Suppressor macrophage treated with lipopolysaccharide for 1 hour (primary cell): ENCODE results near the gene ZNF586.
"Not testable (repeated sequence)": the region's sequence is repeated elsewhere in the genome, so short reads cannot be mapped to it uniquely, and the experiment has no call there.

Experiments used
- DNase-seq, 3 donors: peaks; one replicate each; pipeline ENCODE4 v3.0.0-alpha.2; 2020 to 2022

Gene ZNF586

DNA sequence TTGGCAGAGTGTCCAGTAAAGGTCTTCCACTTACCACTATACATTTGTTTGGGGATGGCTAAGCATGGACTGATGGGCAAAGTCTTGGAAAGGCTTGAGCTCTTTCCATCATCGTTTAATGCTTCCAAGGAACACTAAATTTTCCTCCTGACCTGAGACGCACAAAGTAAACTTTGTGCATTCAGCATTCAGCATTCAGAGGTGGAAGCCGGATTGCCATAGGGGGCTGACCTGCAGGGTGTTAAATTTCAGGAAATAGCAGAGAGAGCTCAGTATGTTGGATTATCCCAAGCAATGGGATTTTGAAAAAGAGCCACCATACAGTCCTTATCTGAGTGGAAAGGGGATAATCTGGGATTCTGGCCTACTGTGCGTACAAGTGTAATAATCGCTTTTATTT is 31.2 kb downstream of the ZNF586 start:
- no peak for DNase-seq

DNA sequence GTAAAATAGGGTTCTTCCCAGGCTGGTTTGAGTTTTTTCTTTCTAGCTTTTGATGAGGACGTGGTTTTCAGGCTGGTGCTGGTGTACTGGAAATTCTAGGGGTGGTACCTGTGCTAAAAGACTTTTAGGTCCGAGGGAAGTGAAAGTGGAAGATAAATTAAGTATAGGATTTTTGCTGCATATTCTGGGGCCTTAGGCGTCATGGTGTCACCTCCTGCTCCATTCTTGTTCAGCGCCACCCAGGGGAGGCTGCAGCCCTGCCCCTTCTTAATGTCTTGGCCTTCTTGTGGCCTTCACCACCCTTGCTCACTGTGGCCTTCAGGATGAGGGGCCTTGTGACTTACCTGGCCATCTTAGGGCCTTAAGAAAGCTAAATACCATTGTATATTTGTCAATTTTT is 32.8 kb downstream of the ZNF586 start:
- DNase-seq: no peak

DNA sequence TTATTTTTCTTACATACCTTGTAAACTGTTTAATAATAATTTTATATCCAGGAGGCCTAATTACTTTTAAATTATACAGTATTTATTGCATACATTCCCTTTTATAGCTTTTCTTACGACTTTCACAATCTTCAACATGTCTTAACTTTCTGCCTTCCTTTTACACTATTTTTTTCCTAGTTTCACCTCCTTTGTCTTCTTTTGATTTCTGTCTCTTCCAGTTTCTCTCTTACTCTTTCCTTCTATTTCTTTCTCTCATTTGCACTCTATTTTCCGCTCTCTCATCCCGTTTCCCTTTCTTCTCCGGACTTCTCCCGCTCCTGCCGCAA is 33.8 kb downstream of the ZNF586 start:
- no peak for DNase-seq

DNA sequence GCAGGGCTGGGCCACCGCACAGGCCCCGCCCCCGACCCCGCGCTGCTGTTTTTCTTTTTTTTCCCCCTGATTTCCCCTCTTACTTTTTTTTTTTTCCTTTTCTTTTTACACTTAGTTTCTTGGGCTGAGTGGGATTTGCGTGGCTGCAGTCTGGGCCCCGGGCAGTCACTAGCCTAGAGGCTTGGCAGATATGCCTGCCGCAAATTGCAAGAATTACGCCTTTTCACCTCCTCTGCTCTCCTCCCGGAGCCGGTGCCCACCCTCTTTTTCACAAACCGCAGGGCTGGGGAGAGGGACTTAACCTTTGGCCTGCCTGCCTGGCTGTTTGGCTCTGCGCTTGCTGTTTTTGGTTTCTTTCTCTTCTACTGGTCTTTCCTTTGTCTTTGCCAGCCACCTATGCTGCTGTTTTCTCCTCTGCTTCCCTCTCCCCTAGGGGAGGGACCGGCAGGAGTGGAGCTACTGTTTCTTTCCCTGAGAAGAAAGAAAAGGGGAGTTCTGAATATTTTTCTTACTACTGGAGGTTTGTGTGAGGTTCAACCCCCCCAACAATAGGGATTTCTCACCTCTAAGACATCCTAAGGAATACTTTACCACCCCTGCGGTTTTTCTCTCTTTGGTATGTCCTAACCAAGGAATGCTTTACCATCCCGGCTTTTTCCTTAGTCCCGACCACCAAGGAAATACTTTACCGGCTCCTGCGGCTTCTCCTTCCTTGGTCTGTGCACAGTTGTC is 34.3 kb downstream of the ZNF586 start:
- peak; percentile 23 to 46 (median 35) for DNase-seq

DNA sequence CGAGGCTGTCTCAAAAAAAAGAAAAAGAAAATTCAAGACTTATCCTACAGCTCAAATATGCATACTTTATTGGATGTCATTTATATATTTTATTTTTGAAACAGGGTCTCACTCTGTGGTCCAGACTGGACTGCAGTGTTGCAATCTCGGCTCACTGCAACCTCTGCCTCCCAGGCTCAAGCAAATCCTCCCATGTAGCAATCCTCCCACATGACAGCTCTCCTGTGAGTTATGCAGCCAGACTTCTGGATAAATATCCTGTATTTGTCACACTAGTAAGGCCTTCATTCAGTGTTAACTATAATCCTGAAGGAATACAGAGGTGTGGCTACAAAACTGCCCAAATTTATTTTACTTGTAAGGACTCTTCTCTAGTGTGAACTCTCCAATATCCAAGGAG is 38.1 kb downstream of the ZNF586 start:
- DNase-seq: no peak

DNA sequence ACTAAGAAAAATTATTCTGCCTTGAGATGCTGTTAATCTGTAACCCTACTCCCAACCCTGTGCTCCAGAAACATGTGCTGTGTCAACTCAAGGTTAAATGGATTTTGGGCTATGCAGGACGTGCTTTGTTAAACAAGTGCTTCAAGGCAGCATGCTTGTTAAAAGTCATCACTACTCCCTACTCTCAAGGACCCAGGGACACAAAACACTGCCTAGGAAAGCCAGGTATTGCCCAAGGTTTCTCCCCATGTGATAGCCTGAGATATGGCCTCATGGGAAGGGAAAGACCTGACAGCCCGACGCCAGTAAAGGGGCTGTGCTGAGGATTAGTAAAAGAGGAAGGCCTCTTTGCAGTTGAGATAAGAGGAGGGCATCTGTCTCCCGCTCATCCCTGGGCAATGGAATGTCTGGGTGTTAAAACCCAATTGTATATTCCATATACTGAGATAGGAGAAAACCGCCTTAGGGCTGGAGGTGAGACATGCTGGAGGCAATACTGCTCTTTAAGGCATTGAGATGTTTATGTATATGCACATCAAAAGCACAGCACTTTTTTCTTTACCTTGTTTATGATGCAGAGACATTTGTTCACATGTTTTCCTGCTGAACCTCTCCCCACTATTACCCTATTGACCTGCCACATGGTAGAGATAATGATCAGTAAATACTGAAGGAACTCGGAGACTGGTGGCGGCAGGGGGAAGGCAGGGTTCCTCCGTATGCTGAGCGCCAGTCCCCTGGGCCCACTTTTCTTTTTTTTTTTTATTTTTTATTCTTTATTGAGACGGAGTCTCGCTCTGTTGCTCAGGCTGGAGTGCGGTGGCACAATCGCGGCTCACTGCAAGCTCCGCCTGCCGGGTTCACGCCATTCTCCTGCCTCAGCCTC is 41.2 kb downstream of the ZNF586 start:
- DNase-seq: not testable (repeated sequence)

DNA sequence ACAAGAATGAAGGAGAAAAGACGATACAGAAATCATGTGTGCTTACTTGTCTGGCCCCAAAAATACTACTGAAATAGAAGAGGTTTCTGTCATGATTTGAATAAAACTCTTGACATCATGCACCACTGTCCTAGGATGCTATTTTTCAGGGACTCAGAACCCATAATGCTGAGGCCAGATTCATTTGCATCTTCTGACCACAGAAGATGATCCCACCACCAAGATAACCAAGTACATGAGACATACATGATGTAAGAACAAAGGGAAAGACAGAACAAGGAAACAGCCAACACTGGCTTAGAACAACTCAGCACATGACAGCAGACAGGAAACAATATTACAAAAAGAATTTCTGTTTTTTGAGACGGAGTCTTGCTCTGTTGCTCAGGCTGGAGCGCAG is 42.8 kb downstream of the ZNF586 start:
- peak; percentile 30 to 64 (median 58) for DNase-seq

DNA sequence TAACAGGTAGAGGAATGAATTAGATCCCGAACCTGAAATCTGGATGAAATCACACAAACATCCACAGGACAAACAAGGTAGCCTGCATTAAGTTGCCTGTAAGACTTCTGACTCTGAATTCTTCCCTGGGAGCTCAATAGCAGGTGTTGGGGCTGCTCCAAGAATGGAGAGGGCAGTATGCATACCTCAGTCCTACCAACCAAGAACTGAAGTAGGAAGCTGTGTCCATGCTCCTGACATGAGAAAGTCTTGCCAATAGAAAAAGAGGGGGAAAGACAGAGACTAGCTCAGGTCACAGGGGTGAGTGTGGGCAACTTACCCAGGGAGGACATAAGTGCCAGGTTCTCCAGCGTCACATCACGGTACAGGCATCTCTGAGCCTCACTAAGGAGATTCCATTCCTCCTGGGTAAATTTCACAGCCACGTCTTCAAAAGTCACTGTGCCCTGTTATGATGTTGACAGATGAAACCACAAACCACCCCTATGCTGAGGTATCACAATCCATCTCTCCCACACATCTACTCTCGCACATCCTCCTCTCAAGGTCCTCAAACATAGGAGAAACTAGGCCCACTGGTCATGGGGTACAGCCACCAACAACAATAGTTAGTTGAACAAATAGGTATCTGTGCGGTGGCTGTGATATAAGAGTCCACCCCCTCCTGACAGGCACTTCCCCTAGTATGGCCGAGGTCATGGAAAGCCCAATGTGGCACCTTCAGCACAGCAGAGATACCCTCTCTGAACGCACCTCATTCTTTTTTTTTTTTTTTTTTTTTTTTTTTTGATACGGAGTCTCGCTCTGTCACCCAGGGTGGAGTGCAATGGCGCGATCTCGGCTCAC is 43.7 kb downstream of the ZNF586 start:
- DNase-seq: not testable (repeated sequence)

DNA sequence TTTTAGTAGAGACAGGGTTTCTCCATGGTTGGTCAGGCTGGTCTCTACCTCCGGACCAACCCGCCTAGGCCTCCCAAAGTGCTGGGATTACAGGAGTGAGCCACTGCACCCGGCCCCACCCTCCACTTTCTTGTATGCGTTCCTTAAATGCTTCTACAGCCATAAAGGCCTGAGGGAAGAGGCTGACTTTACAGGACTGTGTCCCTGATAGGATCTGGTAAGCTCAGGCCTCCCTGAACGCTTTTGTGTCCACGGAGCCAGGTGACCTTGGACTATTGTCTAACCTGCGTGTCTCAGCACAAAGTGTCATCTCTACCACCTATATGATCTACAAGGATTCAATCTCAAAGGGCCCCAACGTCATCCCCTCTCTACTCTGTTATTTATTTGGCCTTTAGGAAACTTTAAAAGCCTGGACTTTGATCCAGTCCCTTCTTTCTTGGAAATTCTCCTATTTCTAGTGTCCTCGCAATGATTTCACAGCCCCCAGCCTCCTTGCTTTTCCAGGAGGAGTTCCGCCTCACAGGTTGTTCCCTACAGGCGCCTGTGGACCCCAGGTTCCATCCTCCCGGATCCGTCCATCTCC is 44.5 kb downstream of the ZNF586 start:
- DNase-seq: no peak

DNA sequence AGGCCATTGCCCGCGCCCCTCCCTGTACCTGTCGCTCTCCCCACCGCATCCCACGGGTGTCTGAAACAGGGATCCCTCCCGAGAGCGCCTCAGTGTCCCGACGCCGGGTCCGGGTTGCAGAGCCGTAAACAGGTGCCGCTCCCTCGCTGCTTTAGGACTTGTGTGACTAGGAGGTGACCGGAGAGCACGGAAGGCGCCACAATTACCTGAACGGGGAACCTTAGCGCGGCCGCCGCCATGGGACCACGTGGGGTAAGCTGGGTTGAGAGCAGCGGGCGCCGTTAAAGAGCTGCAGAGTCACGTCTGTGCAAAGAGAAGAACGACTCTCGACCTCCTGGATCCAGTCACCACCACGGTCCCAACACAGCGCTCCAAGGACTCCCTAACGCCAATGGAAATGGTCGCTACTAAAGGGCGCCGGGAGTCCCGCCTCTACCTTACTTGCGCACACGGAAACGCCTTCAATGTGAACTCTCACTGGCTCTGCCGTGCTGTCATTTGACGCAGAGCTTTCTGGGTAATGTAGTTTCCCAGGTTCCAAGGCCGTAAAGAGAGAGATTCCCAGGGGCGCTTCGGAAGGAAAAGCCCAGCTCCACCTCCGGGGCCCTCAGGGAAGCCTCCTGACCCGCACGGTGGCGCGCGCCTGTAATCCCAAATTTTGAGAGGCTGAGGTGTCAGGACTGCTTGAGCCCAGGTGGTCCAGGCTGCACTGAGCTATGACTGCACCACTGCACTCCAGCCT is 45.2 kb downstream of the ZNF586 start, which contains the start of gene ZNF552:
ZNF552 (minus strand) TSS at position 409 of the 742 bp plus-strand sequence; CDS start at position 239, 170 bp downstream.
- peak; percentile 92 to 96 (median 95) for DNase-seq

DNA sequence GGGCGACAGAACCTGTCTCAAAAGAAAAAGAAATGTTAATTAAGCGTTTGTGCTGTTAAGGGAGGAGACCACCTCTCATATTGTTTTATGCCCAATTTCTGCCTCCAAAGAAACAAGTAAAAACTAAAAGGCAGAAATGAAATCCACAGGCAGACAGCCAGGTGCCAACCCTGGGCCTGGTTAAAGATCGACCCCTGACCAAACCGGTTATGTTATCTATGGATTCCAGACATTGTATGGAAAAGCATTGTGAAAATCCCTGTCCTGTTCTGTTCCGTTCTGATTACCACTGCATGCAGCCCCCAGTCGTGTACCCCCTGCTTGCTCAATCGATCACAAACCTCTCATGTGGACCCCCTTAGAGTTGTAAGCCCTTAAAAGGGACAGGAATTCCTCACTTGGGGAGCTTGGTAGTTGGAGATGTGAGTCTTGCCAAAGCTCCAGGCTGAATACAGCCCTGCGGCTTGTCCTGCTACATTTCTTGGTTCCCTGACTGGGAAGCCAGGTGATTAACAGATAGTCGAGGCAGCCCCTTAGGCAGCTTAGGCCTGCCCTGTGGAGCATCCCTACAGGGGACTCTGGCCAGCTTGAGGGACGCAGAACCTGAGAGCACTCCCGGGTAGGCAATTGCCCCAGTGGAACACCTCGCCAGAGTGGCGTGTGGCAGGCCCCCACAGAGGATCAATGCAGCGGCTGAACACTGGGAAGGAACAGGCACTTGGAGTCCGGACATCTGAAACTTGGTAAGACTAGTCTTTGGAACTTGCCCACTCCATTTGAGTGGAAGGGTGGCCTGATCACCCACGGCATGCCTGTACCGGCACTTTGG is 46.0 kb downstream of the ZNF586 start:
- no peak for DNase-seq

DNA sequence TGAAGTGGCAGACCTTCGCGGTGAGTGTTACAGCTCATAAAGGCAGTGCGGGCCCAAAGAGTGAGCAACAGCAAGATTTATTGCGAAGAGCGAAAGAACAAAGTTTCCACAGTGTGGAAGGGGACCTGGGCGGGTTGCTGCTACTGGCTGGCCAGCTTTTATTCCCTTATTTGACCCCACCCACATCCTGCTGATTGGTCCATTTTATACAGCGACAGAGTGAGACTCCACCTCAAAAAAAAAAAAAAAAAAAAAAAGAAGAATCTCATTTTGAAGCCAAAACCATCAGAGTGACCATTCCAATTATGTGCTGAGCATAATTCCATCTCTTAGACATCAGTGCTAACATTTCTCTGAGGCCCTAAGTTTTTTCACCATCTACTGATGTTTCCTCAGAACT is 47.2 kb downstream of the ZNF586 start:
- DNase-seq: no peak

DNA sequence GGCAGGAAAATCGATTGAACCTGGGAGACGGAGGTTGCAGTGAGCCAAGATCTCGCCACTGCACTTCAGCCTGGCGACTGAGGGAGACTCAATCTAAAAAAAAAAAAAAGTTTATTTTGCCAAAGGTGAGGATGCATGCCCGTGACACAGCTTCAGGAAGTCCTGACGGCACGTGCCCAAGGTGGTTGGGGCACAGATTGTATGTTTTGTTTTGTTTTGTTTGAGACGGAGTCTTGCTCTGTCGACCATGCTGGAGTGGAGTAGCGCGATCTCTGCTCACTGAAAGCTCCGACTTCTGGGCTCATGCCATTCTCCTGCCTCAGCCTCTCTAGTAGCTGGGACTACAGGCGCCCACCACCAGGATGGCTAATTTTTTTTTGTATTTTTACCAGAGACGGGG is 48.5 kb downstream of the ZNF586 start:
- DNase-seq: no peak

DNA sequence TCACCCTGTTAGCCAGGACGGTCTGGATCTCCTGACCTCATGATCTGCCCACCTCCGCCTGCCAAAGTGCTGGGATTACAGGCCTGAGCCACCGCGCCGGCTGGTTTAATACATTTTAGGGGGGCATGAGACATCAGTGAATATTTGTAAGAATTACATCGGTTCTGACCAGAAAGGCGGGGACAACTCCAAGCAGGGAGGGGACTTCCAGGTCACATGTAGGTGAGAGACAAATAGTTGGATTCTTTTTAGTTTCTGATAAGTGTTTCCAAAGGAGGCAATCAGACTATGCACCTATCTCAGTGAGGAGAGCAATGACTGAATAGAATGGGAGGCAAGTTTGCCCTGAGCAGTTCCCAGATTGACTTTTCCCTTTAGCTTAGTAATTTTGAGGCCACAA is 48.9 kb downstream of the ZNF586 start:
- DNase-seq: no peak

DNA sequence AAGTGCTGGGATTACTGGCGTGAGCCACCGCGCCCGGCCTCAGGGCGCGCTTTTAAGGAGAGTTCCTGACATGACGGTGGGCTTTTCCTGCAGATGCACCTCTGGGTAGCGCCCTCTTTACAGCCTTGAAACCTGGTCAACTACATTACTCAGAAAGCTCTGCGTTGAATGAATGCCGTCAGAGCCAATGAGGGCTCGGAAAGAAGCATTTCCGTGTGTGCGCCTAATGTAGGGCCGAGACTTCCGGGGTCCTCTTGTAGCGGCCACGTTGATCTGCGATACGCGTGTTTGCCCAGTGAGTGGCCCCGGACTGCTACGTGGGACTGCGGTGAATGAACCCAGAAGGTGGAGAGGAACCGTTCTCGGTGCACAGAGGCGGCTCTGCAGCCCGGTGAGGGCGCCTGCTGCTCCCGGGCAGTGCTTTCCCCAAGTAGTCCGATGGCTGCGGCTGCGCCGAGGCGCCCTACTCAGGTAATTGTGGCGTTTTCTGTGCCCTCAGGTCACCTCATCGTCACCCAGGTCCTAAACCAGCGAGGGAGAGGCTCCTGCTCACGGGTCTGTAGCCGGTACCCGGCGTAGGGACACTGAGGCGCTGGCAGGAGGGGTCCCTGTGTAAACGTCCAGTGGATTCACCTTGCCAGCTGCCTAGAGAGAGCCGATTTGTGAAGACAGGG is 50.1 kb downstream of the ZNF586 start:
- DNase-seq: peak; percentile 88 to 91 (median 90)

DNA sequence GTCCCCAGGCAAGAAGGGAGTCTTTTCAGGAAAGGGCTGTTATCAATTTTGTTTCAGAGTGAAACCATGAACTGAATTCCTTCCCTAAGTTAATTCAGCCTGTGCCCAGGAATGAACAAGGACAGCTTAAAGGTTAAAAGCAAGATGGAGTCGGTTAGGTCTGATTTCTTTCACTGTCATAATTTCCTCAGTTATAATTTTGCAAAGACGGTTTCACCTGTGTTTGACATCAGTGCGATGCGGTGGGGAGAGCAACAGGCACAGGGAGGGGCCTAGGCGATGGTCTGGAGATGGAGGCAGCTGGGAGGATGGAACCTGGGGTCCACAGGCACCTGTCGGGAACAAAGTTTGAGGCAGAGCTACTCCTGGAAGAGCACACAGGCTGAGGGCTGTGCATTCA is 51.1 kb downstream of the ZNF586 start:
- peak in 1 of 3 donors; percentile 10 for DNase-seq

DNA sequence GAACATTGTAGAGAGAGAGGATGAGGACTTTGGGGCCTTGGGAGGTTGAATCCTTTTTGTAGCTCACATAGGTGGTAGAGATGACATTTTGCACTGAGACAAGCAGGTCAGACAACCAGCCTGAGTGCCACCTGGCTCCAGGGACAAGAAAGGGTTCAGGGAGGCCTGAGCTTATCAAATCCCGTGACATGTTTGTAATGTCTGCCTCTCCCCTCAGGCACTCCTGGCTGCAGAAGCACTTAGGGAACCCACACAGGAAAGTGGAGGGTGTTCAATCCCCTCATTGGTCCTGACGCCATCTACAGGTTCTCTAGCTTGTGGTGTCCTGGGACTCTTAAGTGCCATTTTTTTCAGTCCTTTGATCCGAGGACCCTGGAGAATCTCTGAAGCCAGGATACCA is 51.6 kb downstream of the ZNF586 start:
- not testable (repeated sequence) for DNase-seq

DNA sequence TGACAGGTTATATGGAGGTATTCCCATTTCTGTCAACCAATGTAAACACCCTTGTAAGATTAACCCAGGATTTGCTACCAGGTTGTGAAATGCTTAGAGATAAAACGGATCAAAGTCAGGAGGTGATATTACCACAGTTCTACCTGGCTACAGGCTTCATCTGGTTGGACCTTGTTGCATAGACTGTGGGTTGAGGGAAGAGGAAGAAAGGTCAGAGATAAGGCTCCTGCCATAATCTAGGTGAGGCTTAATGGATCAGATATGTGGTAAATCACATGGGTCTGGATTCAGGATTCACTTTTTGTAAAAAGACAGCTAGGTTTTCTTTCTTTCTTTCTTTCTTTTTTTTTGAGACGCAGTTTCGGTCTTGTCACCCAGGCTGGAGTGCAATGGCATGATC is 52.0 kb downstream of the ZNF586 start:
- not testable (repeated sequence) for DNase-seq

DNA sequence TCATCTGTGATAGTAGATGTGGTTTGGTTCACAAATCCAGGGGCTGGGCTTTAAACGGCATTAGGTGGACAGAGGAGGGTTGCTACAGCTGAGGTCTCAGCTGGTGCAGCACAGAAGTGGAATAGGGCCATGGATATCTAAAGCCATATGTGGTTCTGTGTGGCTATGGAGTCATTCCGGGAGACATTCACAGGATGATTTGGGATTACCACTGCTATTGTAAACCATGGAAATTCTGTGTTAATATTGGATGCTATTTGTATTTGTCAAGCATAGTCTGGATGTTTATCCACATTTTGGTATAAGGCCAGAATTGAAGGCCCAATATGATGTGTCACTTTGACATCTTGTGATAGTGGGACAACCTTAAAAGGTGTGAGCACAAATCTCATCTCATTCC is 53.7 kb downstream of the ZNF586 start:
- not testable (repeated sequence) for DNase-seq

DNA sequence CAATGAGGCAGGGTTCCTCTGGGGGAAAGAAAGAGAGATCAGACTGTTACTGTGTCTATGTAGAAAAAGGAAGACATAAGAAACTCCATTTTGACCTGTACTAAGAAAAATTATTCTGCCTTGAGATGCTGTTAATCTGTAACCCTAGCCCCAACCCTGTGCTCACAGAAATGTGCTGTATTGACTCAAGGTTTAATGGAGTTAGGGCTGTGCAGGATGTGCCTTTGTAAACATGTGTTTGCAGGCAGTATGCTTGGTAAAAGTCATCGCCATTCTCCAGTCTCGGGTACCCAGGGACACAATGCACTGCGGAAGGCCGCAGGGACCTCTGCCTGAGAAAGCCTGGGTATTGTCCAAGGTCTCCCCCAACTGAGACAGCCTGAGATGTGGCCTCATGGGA is 54.1 kb downstream of the ZNF586 start:
- not testable (repeated sequence) for DNase-seq
